Stromal cell of bone marrow (primary cell): ENCODE results near the gene PDRG1.
"Not testable (repeated sequence)": the region's sequence is repeated elsewhere in the genome, so short reads cannot be mapped to it uniquely, and the experiment has no call there.

Experiments used
- DNase-seq: peaks from one replicate; pipeline ENCODE4 v3.0.0-alpha.2; 2012; ENCODE audit warnings: low read depth

PDRG1 gene

GRCh38 chr20:31926493-31926892 lies 25.4 kb downstream of the PDRG1 start:
- no peak for DNase-seq

- DNase-seq, result no peak
Measured at GRCh38 chr20:31925631-31926030, 26.2 kb downstream of the PDRG1 start.

- DNase-seq, result no peak
Measured at GRCh38 chr20:31924561-31924960, 27.3 kb downstream of the PDRG1 start.

- DNase-seq, result no peak
Measured at GRCh38 chr20:31923388-31924331, 28.2 kb downstream of the PDRG1 start.

GRCh38 chr20:31922588-31922987 lies 29.3 kb downstream of the PDRG1 start:
- DNase-seq, result no peak

- no peak for DNase-seq
Measured at GRCh38 chr20:31922181-31922580, 29.7 kb downstream of the PDRG1 start.

GRCh38 chr20:31921480-31921879 lies 30.4 kb downstream of the PDRG1 start:
- DNase-seq, result not testable (repeated sequence)

GRCh38 chr20:31920275-31920855 lies 31.5 kb downstream of the PDRG1 start:
- DNase-seq, result no peak

GRCh38 chr20:31919410-31920155 lies 32.3 kb downstream of the PDRG1 start:
- DNase-seq, result no peak

GRCh38 chr20:31918466-31919105 lies 33.3 kb downstream of the PDRG1 start:
- DNase-seq, result no peak

- not testable (repeated sequence) for DNase-seq
Measured at GRCh38 chr20:31917962-31918412, 33.9 kb downstream of the PDRG1 start.

GRCh38 chr20:31916708-31917107 lies 35.1 kb downstream of the PDRG1 start:
- DNase-seq, result no peak

GRCh38 chr20:31915491-31916280 lies 36.2 kb downstream of the PDRG1 start:
- DNase-seq, result no peak

GRCh38 chr20:31914170-31914569 lies 37.7 kb downstream of the PDRG1 start:
- DNase-seq, result no peak

- DNase-seq, result no peak
Measured at GRCh38 chr20:31913431-31914157, 38.3 kb downstream of the PDRG1 start.

GRCh38 chr20:31910071-31910803 lies 41.6 kb downstream of the PDRG1 start:
- no peak for DNase-seq

GRCh38 chr20:31909253-31910070 lies 42.4 kb downstream of the PDRG1 start:
- DNase-seq, result no peak

- no peak for DNase-seq
Measured at GRCh38 chr20:31908424-31908823, 43.4 kb downstream of the PDRG1 start.

GRCh38 chr20:31908016-31908415 lies 43.8 kb downstream of the PDRG1 start:
- DNase-seq, result no peak
